Vagina (tissue), 2 donors: ENCODE measurements around the gene ABCG4.

Experiments
- POLR2AphosphoS5 ChIP-seq, 2 donors: sonication (generic); formaldehyde crosslinking; IDR thresholded peaks; one replicate each; pipeline ENCODE4 v1.9.0; 2017; ENCODE audit warnings: antibody characterized with exemption in 2 of 2, mild to moderate bottlenecking in 2 of 2, low read depth in 1 of 2; ENCODE audit not compliant: insufficient read depth in 1 of 2
- TF ChIP-seq, protein P1 (sequence below), 3 experiments: fragments of 450-650 bp in 2 of 3; fragments of 200-600 bp in 1 of 3; sonication (generic) in 1 of 3; IDR thresholded peaks; one replicate each; pipeline ENCODE4 v1.5.1; 2017 to 2019; ENCODE audit warnings: antibody characterized with exemption in 3 of 3, mild to moderate bottlenecking in 2 of 3, moderate library complexity in 2 of 3

DNA sequence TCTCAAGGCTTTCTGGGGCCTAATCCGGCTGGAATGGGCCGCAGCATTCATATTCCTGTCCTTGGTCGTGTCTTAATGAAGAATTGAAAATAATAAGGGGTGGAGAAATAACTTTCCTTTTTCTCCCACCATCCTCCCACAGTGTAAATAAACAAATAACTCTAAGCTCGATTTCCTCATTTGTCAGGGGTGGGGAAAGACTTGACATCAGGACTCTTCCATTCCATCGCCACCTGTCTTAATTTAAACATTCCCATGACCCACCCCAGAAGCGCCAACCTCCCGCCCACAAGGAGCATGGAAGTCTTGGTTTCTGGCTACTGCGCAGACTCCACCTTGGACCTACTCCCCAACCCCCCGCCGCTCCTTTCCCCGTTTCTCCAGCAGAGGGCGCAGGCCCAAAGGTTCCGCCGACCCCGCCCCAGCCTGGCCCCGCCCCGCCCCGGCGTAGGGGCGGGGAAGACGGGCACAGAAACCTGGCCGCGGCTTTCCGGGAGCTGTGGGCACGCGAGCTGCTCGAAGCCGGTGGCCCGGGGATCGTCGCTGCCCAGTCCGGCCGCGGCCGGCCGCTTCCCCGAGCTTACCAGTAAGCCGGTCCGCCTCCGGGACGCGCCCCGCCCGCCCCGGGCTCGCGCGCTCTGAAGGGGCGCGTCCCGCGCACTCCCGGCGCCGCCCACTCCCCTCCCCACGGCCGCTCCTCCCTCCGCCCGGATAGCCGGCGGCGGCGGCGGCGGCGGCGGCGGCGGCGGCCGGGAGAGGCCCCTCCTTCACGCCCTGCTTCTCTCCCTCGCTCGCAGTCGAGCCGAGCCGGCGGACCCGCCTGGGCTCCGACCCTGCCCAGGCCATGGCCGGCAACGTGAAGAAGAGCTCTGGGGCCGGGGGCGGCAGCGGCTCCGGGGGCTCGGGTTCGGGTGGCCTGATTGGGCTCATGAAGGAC is 57.0 kb downstream of the ABCG4 start, which contains the start of gene CBL:
- TF ChIP-seq POLR2AphosphoS5 (IDR thresholded peaks at IDR 0.05; ENCODE audit: insufficient read depth in 1 of 2, low read depth in 1 of 2), result peak; percentile 80 to 84
- TF ChIP-seq, protein P1, sequence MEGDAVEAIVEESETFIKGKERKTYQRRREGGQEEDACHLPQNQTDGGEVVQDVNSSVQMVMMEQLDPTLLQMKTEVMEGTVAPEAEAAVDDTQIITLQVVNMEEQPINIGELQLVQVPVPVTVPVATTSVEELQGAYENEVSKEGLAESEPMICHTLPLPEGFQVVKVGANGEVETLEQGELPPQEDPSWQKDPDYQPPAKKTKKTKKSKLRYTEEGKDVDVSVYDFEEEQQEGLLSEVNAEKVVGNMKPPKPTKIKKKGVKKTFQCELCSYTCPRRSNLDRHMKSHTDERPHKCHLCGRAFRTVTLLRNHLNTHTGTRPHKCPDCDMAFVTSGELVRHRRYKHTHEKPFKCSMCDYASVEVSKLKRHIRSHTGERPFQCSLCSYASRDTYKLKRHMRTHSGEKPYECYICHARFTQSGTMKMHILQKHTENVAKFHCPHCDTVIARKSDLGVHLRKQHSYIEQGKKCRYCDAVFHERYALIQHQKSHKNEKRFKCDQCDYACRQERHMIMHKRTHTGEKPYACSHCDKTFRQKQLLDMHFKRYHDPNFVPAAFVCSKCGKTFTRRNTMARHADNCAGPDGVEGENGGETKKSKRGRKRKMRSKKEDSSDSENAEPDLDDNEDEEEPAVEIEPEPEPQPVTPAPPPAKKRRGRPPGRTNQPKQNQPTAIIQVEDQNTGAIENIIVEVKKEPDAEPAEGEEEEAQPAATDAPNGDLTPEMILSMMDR (IDR thresholded peaks at IDR 0.05), result peak; percentile 65 to 91 (median 65)
